Measurements from ENCODE around the gene MS4A18.

GRCh38 chr11:60680455-60681119 lies 43.9 kb upstream of the MS4A18 start:
- TF ChIP-seq ZNF384 (IDR thresholded peaks at IDR 0.05): no peak
- TF ChIP-seq FOXK2 (IDR thresholded peaks at IDR 0.05): no peak
- no peak for TF ChIP-seq FOXA1 (IDR thresholded peaks at IDR 0.05)
- no peak for TF ChIP-seq FOXM1 (IDR thresholded peaks at IDR 0.05; ENCODE audit: borderline replicate concordance)
- TF ChIP-seq CTBP1 (IDR thresholded peaks at IDR 0.05; ENCODE audit: borderline replicate concordance): no peak
- TF ChIP-seq TARDBP (IDR thresholded peaks at IDR 0.05): no peak
- TF ChIP-seq, protein P1, sequence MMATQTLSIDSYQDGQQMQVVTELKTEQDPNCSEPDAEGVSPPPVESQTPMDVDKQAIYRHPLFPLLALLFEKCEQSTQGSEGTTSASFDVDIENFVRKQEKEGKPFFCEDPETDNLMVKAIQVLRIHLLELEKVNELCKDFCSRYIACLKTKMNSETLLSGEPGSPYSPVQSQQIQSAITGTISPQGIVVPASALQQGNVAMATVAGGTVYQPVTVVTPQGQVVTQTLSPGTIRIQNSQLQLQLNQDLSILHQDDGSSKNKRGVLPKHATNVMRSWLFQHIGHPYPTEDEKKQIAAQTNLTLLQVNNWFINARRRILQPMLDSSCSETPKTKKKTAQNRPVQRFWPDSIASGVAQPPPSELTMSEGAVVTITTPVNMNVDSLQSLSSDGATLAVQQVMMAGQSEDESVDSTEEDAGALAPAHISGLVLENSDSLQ (IDR thresholded peaks at IDR 0.05): no peak
- no peak for TF ChIP-seq SP1 (IDR thresholded peaks at IDR 0.05)
- TF ChIP-seq L3MBTL2 (conservative IDR thresholded peaks at IDR 0.05): no peak

Measured in HEK293T (cell line).